Tibial nerve (tissue), 4 donors: ENCODE data around the gene MUL1.

ENCODE experiments used
- EP300 ChIP-seq, 2 donors: sonication (generic); formaldehyde crosslinking; IDR thresholded peaks; one replicate each; pipeline ENCODE4 v1.6.1; 2017; ENCODE audit warnings: antibody characterized with exemption in 2 of 2, mild to moderate bottlenecking in 1 of 2
- POLR2A ChIP-seq, 2 donors: fragments of 450-650 bp; IDR thresholded peaks; one replicate each; pipeline ENCODE4 v1.6.1; 2017; ENCODE audit warnings: antibody characterized with exemption in 2 of 2, mild to moderate bottlenecking in 2 of 2, moderate library complexity in 2 of 2
- TF ChIP-seq, protein P1 (sequence below), 5 experiments: fragments of 200-600 bp in 3 of 5; fragments of 450-650 bp in 2 of 5; sonication (generic) in 3 of 5; IDR thresholded peaks; one replicate each; pipeline ENCODE4 v1.5.1; 2016 to 2019; ENCODE audit warnings: antibody characterized with exemption in 5 of 5, mild to moderate bottlenecking in 3 of 5, moderate library complexity in 2 of 5

DNA sequence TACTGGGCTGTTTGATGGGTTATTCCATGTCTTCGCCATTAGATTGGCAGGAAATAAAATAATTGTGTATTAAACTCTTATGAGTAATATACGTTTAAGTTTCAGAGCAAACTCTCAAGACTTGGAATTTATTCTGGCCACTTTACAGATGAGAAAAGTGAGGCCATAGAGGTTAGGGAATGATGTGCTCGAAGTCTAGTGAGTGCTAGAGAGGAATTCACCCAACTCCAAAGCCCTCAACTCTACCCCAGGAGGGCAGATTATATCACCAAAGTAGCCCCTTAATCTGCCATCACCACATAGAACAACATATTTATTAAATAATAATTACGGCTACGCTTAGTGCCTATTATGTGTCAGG lies 440 bp upstream of the MUL1 start:
- TF ChIP-seq, protein P1, sequence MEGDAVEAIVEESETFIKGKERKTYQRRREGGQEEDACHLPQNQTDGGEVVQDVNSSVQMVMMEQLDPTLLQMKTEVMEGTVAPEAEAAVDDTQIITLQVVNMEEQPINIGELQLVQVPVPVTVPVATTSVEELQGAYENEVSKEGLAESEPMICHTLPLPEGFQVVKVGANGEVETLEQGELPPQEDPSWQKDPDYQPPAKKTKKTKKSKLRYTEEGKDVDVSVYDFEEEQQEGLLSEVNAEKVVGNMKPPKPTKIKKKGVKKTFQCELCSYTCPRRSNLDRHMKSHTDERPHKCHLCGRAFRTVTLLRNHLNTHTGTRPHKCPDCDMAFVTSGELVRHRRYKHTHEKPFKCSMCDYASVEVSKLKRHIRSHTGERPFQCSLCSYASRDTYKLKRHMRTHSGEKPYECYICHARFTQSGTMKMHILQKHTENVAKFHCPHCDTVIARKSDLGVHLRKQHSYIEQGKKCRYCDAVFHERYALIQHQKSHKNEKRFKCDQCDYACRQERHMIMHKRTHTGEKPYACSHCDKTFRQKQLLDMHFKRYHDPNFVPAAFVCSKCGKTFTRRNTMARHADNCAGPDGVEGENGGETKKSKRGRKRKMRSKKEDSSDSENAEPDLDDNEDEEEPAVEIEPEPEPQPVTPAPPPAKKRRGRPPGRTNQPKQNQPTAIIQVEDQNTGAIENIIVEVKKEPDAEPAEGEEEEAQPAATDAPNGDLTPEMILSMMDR (IDR thresholded peaks at IDR 0.05) = no peak
- no peak for TF ChIP-seq EP300 (IDR thresholded peaks at IDR 0.05)
- no peak for TF ChIP-seq POLR2A (IDR thresholded peaks at IDR 0.05)
